ENCODE results near the gene SPAG9.

Gene SPAG9

GRCh38 chr17:51018541-51018940, 102.1 kb downstream of the SPAG9 start:
- H3K79me1 ChIP-seq (ENCODE audit: low read depth, low read length), result no peaks in the 10 kb centered on the region
- H4K91ac ChIP-seq (ENCODE audit: low read depth, low read length, poor library complexity), result no peak overlapping the region
- no peak overlapping the region for H3K23ac ChIP-seq (ENCODE audit: low read depth, low read length, poor library complexity)
- no peaks in the 10 kb centered on the region for H3K9me3 ChIP-seq (replicated peaks in 1 of 2; ENCODE audit: control insufficient read depth in 2 of 2, insufficient read depth in 1 of 2, low read depth in 1 of 2, low read length in 2 of 2)
- WGBS, 2 donors (ENCODE audit: extremely low coverage in 2 of 2, insufficient read length in 2 of 2, insufficient replicate concordance in 1 of 2), result no CpG with 5 or more reads among the region's 6 CpGs
- H3K4me1 ChIP-seq (ENCODE audit: control insufficient read depth in 2 of 2, insufficient read depth in 1 of 2, low read depth in 1 of 2, low read length in 2 of 2), result peaks cover 5 to 8% of the 10 kb centered on the region in 2 donors
- H3K4me3 ChIP-seq (ENCODE audit: low read length in 2 of 2), result no peak overlapping the region
- no peak overlapping the region for H3K4me2 ChIP-seq (ENCODE audit: insufficient read depth, low read length, poor library complexity, severe bottlenecking)
- H3K36me3 ChIP-seq (replicated peaks in 1 of 2; ENCODE audit: control insufficient read depth in 2 of 2, insufficient read depth in 2 of 2, low read length in 2 of 2), result peaks cover 8 to 77% of the 10 kb centered on the region in 2 donors
- no peak overlapping the region for H2AK5ac ChIP-seq (ENCODE audit: low read depth, low read length)
- H3K14ac ChIP-seq (ENCODE audit: low read length), result no peak overlapping the region
- H2BK15ac ChIP-seq (ENCODE audit: low read length), result no peak overlapping the region
- no peak for DNase-seq (ENCODE audit: low spot score)
- H3K4ac ChIP-seq (ENCODE audit: low read length), result no peak overlapping the region
- H2BK120ac ChIP-seq (ENCODE audit: low read depth, low read length), result no peak overlapping the region
- H3K27me3 ChIP-seq (ENCODE audit: control insufficient read depth in 3 of 3, insufficient read depth in 3 of 3, low read depth in 1 of 3, low read length in 3 of 3), result no peaks in the 10 kb centered on the region
- H2BK5ac ChIP-seq (ENCODE audit: low read length), result no peak overlapping the region
- H3K27ac ChIP-seq (replicated peaks; ENCODE audit: low read length), result no peak overlapping the region
- H4K8ac ChIP-seq (ENCODE audit: low read depth, low read length), result no peak overlapping the region
- no peak overlapping the region for H3K9ac ChIP-seq (ENCODE audit: low read depth, low read length, poor library complexity)
- no peak overlapping the region for H2AFZ ChIP-seq (ENCODE audit: low read length)
- H3K18ac ChIP-seq (ENCODE audit: low read length), result no peak overlapping the region
- no peak overlapping the region for H2BK12ac ChIP-seq (ENCODE audit: low read length)

GRCh38 chr17:51017270-51017669, 103.4 kb downstream of the SPAG9 start:
- Histone ChIP-seq H2AK5ac (ENCODE audit: low read depth, low read length) (no peak overlapping the region), H2BK15ac (ENCODE audit: low read length) (no peak overlapping the region), H3K18ac (ENCODE audit: low read length) (no peak overlapping the region), H2BK120ac (ENCODE audit: low read depth, low read length) (no peak overlapping the region), H3K79me1 (ENCODE audit: low read depth, low read length) (no peaks in the 10 kb centered on the region), H3K36me3 (replicated peaks in 1 of 2; ENCODE audit: control insufficient read depth in 2 of 2, insufficient read depth in 2 of 2, low read length in 2 of 2) (peaks cover 13 to 90% of the 10 kb centered on the region in 2 donors), H3K4me2 (ENCODE audit: insufficient read depth, low read length, poor library complexity, severe bottlenecking) (no peak overlapping the region), H3K4me3 (ENCODE audit: low read length in 2 of 2) (no peak overlapping the region), H3K27me3 (ENCODE audit: control insufficient read depth in 3 of 3, insufficient read depth in 3 of 3, low read depth in 1 of 3, low read length in 3 of 3) (no peaks in the 10 kb centered on the region), H3K9ac (ENCODE audit: low read depth, low read length, poor library complexity) (no peak overlapping the region), H4K8ac (ENCODE audit: low read depth, low read length) (no peak overlapping the region), H3K14ac (ENCODE audit: low read length) (no peak overlapping the region), H3K27ac (replicated peaks; ENCODE audit: low read length) (no peak overlapping the region), H2BK12ac (ENCODE audit: low read length) (no peak overlapping the region), H4K91ac (ENCODE audit: low read depth, low read length, poor library complexity) (no peak overlapping the region), H2AFZ (ENCODE audit: low read length) (no peak overlapping the region), H3K9me3 (replicated peaks in 1 of 2; ENCODE audit: control insufficient read depth in 2 of 2, insufficient read depth in 1 of 2, low read depth in 1 of 2, low read length in 2 of 2) (no peaks in the 10 kb centered on the region), H3K4me1 (ENCODE audit: control insufficient read depth in 2 of 2, insufficient read depth in 1 of 2, low read depth in 1 of 2, low read length in 2 of 2) (peaks cover 5 to 8% of the 10 kb centered on the region in 2 donors), H2BK5ac (ENCODE audit: low read length) (no peak overlapping the region), H3K23ac (ENCODE audit: low read depth, low read length, poor library complexity) (no peak overlapping the region), H3K4ac (ENCODE audit: low read length) (no peak overlapping the region)
- no peak for DNase-seq (ENCODE audit: low spot score)
- WGBS, 2 donors (ENCODE audit: extremely low coverage in 2 of 2, insufficient read length in 2 of 2, insufficient replicate concordance in 1 of 2), result no CpG with 5 or more reads among the region's 2 CpGs

- H2BK120ac ChIP-seq (ENCODE audit: low read depth, low read length), result no peak overlapping the region
- H2BK15ac ChIP-seq (ENCODE audit: low read length), result no peak overlapping the region
- no peak overlapping the region for H2AK5ac ChIP-seq (ENCODE audit: low read depth, low read length)
- H3K27me3 ChIP-seq (ENCODE audit: control insufficient read depth in 3 of 3, insufficient read depth in 3 of 3, low read depth in 1 of 3, low read length in 3 of 3), result no peaks in the 10 kb centered on the region
- no peak overlapping the region for H3K4me2 ChIP-seq (ENCODE audit: insufficient read depth, low read length, poor library complexity, severe bottlenecking)
- H3K9me3 ChIP-seq (replicated peaks in 1 of 2; ENCODE audit: control insufficient read depth in 2 of 2, insufficient read depth in 1 of 2, low read depth in 1 of 2, low read length in 2 of 2), result no peaks in the 10 kb centered on the region
- H4K8ac ChIP-seq (ENCODE audit: low read depth, low read length), result no peak overlapping the region
- no peak overlapping the region for H3K9ac ChIP-seq (ENCODE audit: low read depth, low read length, poor library complexity)
- no CpG with 5 or more reads among the region's 1 CpG for WGBS, 2 donors (ENCODE audit: extremely low coverage in 2 of 2, insufficient read length in 2 of 2, insufficient replicate concordance in 1 of 2)
- H3K27ac ChIP-seq (replicated peaks; ENCODE audit: low read length), result no peak overlapping the region
- H3K23ac ChIP-seq (ENCODE audit: low read depth, low read length, poor library complexity), result no peak overlapping the region
- no peak overlapping the region for H2BK12ac ChIP-seq (ENCODE audit: low read length)
- H2BK5ac ChIP-seq (ENCODE audit: low read length), result no peak overlapping the region
- H3K4me1 ChIP-seq (ENCODE audit: control insufficient read depth in 2 of 2, insufficient read depth in 1 of 2, low read depth in 1 of 2, low read length in 2 of 2), result peaks cover 5 to 8% of the 10 kb centered on the region in 2 donors
- H3K4me3 ChIP-seq (ENCODE audit: low read length in 2 of 2), result no peak overlapping the region
- H3K79me1 ChIP-seq (ENCODE audit: low read depth, low read length), result no peaks in the 10 kb centered on the region
- DNase-seq (ENCODE audit: low spot score), result no peak
- H3K18ac ChIP-seq (ENCODE audit: low read length), result no peak overlapping the region
- no peak overlapping the region for H3K4ac ChIP-seq (ENCODE audit: low read length)
- no peak overlapping the region for H4K91ac ChIP-seq (ENCODE audit: low read depth, low read length, poor library complexity)
- H3K36me3 ChIP-seq (replicated peaks in 1 of 2; ENCODE audit: control insufficient read depth in 2 of 2, insufficient read depth in 2 of 2, low read length in 2 of 2), result peaks cover 13 to 95% of the 10 kb centered on the region in 2 donors
- H3K14ac ChIP-seq (ENCODE audit: low read length), result no peak overlapping the region
- H2AFZ ChIP-seq (ENCODE audit: low read length), result no peak overlapping the region
Observed at GRCh38 chr17:51016099-51016498, 104.6 kb downstream of the SPAG9 start.

GRCh38 chr17:51015145-51015558, 105.5 kb downstream of the SPAG9 start:
- no peak overlapping the region for H4K8ac ChIP-seq (ENCODE audit: low read depth, low read length)
- WGBS, 2 donors (ENCODE audit: extremely low coverage in 2 of 2, insufficient read length in 2 of 2, insufficient replicate concordance in 1 of 2), result no CpG with 5 or more reads among the region's 1 CpG
- no peaks in the 10 kb centered on the region for H3K9me3 ChIP-seq (replicated peaks in 1 of 2; ENCODE audit: control insufficient read depth in 2 of 2, insufficient read depth in 1 of 2, low read depth in 1 of 2, low read length in 2 of 2)
- H3K9ac ChIP-seq (ENCODE audit: low read depth, low read length, poor library complexity), result no peak overlapping the region
- no peak overlapping the region for H2BK15ac ChIP-seq (ENCODE audit: low read length)
- H4K91ac ChIP-seq (ENCODE audit: low read depth, low read length, poor library complexity), result no peak overlapping the region
- H2BK12ac ChIP-seq (ENCODE audit: low read length), result no peak overlapping the region
- H3K14ac ChIP-seq (ENCODE audit: low read length), result no peak overlapping the region
- H2BK5ac ChIP-seq (ENCODE audit: low read length), result no peak overlapping the region
- H3K4me3 ChIP-seq (ENCODE audit: low read length in 2 of 2), result no peak overlapping the region
- no peak overlapping the region for H3K4ac ChIP-seq (ENCODE audit: low read length)
- H3K18ac ChIP-seq (ENCODE audit: low read length), result peak overlapping the region; percentile 27
- H3K4me2 ChIP-seq (ENCODE audit: insufficient read depth, low read length, poor library complexity, severe bottlenecking), result no peak overlapping the region
- DNase-seq (ENCODE audit: low spot score), result no peak
- H2BK120ac ChIP-seq (ENCODE audit: low read depth, low read length), result no peak overlapping the region
- H3K4me1 ChIP-seq (ENCODE audit: control insufficient read depth in 2 of 2, insufficient read depth in 1 of 2, low read depth in 1 of 2, low read length in 2 of 2), result peaks cover 5 to 8% of the 10 kb centered on the region in 2 donors
- no peaks in the 10 kb centered on the region for H3K27me3 ChIP-seq (ENCODE audit: control insufficient read depth in 3 of 3, insufficient read depth in 3 of 3, low read depth in 1 of 3, low read length in 3 of 3)
- no peak overlapping the region for H2AK5ac ChIP-seq (ENCODE audit: low read depth, low read length)
- H2AFZ ChIP-seq (ENCODE audit: low read length), result no peak overlapping the region
- no peak overlapping the region for H3K23ac ChIP-seq (ENCODE audit: low read depth, low read length, poor library complexity)
- no peak overlapping the region for H3K27ac ChIP-seq (replicated peaks; ENCODE audit: low read length)
- peaks cover 13 to 94% of the 10 kb centered on the region in 2 donors for H3K36me3 ChIP-seq (replicated peaks in 1 of 2; ENCODE audit: control insufficient read depth in 2 of 2, insufficient read depth in 2 of 2, low read length in 2 of 2)
- no peaks in the 10 kb centered on the region for H3K79me1 ChIP-seq (ENCODE audit: low read depth, low read length)
